Limb (tissue), 2 donors: Measurements from ENCODE around the gene B4GALT7.
"Not testable (repeated sequence)": the region's sequence is repeated elsewhere in the genome, so short reads cannot be mapped to it uniquely, and the experiment has no call there.

ENCODE experiments used
- DNase-seq, 2 donors: peaks; one replicate each; pipeline ENCODE4 v3.0.0-alpha.2; 2016; ENCODE audit errors: extremely low spot score in 2 of 2

Gene B4GALT7

GRCh38 chr5:177599731-177600507 is at the start of gene B4GALT7:
Gene B4GALT7 (plus strand): TSS chr5:177600132. CDS start chr5:177600211, 79 bp downstream.
- peak; percentile 65 to 93 for DNase-seq

GRCh38 chr5:177552839-177553455 is 47.0 kb upstream of the B4GALT7 start:
- DNase-seq, result no peak

- peak in 1 of 2 donors; percentile 69 for DNase-seq
Observed at GRCh38 chr5:177553671-177554429, 46.1 kb upstream of the B4GALT7 start.

GRCh38 chr5:177554474-177555111 is 45.3 kb upstream of the B4GALT7 start, which contains the start of gene FAM193B:
Gene FAM193B (minus strand): TSS chr5:177554563. CDS start chr5:177554458, 105 bp downstream.
- DNase-seq, result peak; percentile 87 to 97

GRCh38 chr5:177555228-177555627 is 44.7 kb upstream of the B4GALT7 start:
- no peak for DNase-seq

GRCh38 chr5:177555665-177556064 is 44.3 kb upstream of the B4GALT7 start:
- DNase-seq, result no peak

GRCh38 chr5:177557041-177557647 is 42.8 kb upstream of the B4GALT7 start:
- no peak for DNase-seq

- no peak for DNase-seq
Observed at GRCh38 chr5:177557796-177558195, 42.1 kb upstream of the B4GALT7 start.

- not testable (repeated sequence) for DNase-seq
Observed at GRCh38 chr5:177559446-177559941, 40.4 kb upstream of the B4GALT7 start.

- DNase-seq, result no peak
Observed at GRCh38 chr5:177565046-177565445, 34.9 kb upstream of the B4GALT7 start.

GRCh38 chr5:177568326-177568725 is 31.6 kb upstream of the B4GALT7 start:
- DNase-seq, result no peak

GRCh38 chr5:177569894-177570293 is 30.0 kb upstream of the B4GALT7 start:
- DNase-seq, result no peak

GRCh38 chr5:177575488-177575887 is 24.4 kb upstream of the B4GALT7 start:
- DNase-seq, result no peak

GRCh38 chr5:177576169-177576568 is 23.8 kb upstream of the B4GALT7 start:
- no peak for DNase-seq

- no peak for DNase-seq
Observed at GRCh38 chr5:177578316-177578715, 21.6 kb upstream of the B4GALT7 start.

- no peak for DNase-seq
Observed at GRCh38 chr5:177588413-177588909, 11.5 kb upstream of the B4GALT7 start.

- DNase-seq, result no peak
Observed at GRCh38 chr5:177590406-177590805, 9.5 kb upstream of the B4GALT7 start.

GRCh38 chr5:177591690-177592009 is 8.3 kb upstream of the B4GALT7 start:
- no peak for DNase-seq

- peak; percentile 86 to 92 for DNase-seq
Observed at GRCh38 chr5:177592010-177592834, 7.7 kb upstream of the B4GALT7 start, which contains the start of gene TMED9. Gene TMED9 (plus strand): TSS chr5:177592203. CDS start chr5:177592215, 12 bp downstream.

- no peak for DNase-seq
Observed at GRCh38 chr5:177592905-177593304, 7.0 kb upstream of the B4GALT7 start.
